Measurements from ENCODE around the gene RAPH1.

- no peak for TF ChIP-seq CTCF (IDR thresholded peaks at IDR 0.05)
- no peak; the same call in 1 of the 2 replicates for TF ChIP-seq POLR2AphosphoS5 (IDR thresholded peaks at IDR 0.05; ENCODE audit: low read depth, low read length)
- TF ChIP-seq REST (IDR thresholded peaks at IDR 0.05; ENCODE audit: insufficient read depth in 1 of 2, low read depth in 2 of 2, low read length in 1 of 2) = no peak
- TF ChIP-seq SIN3A (IDR thresholded peaks at IDR 0.05; ENCODE audit: borderline replicate concordance, insufficient read depth, low read depth, low read length) = no peak
- TF ChIP-seq TCF7L2 (IDR thresholded peaks at IDR 0.05; ENCODE audit: low read depth, low read length) = no peak
Measured at GRCh38 chr2:203437511-203437910, 97.6 kb downstream of the RAPH1 start.

Measured in Panc1 (cell line).